Testis (tissue), 3 donors: ENCODE measurements around the gene PPP2R1A. TPM values are rescaled to one million over a fixed set of nuclear protein-coding genes. Genes with fewer than 3 reads are reported as not detected.
A peak's percentile ranks its signal among the peaks of the same experiment; 100 is the strongest.

ENCODE experiments used
- DNase-seq: peaks from one replicate; pipeline ENCODE4 v3.0.0-alpha.2; 2019
- H3K27ac ChIP-seq, 2 donors: fragments of 200-600 bp; sonication (generic); one replicate each; pipeline ENCODE4 v1.5.1; 2019
- H3K27me3 ChIP-seq: fragments of 200-600 bp; sonication (generic); one replicate; pipeline ENCODE4 v1.5.1; 2019
- H3K36me3 ChIP-seq: fragments of 200-600 bp; sonication (generic); one replicate; pipeline ENCODE4 v1.5.1; 2017; ENCODE audit warnings: low read depth; ENCODE audit errors: missing control alignments
- H3K4me1 ChIP-seq: fragments of 200-600 bp; sonication (generic); one replicate; pipeline ENCODE4 v1.5.1; 2019
- H3K4me3 ChIP-seq, 2 donors: fragments of 200-600 bp; sonication (generic); one replicate each; pipeline ENCODE4 v1.5.1; 2017 to 2019
- H3K9me3 ChIP-seq: fragments of 200-600 bp; sonication (generic); one replicate; pipeline ENCODE4 v1.5.1; 2017
- CTCF ChIP-seq, 3 experiments: fragments of 450-650 bp in 2 of 3; fragments of 200-600 bp in 1 of 3; sonication (generic) in 1 of 3; IDR thresholded peaks; one replicate each; pipeline ENCODE4 v1.5.1; 2016 to 2019; ENCODE audit warnings: antibody characterized with exemption in 3 of 3, mild to moderate bottlenecking in 2 of 3, moderate library complexity in 1 of 3
- POLR2A ChIP-seq: fragments of 450-650 bp; IDR thresholded peaks from one replicate; pipeline ENCODE4 v1.6.1; 2017; ENCODE audit warnings: antibody characterized with exemption, mild to moderate bottlenecking, moderate library complexity
- WGBS, 2 donors: methylation state at CpG; one replicate each; pipeline ENCODE4 v1.1.5; 2018; 5-methylcytosine and 5-hydroxymethylcytosine counted together
- intact Hi-C: fragments of 100-400 bp; cut with DNase I; formaldehyde crosslinking; loops from one replicate; pipeline ENCODE4 v1.15.1; 2023; ENCODE audit warnings: low total_unique reads
- polyA plus RNA-seq: library from polyadenylated mRNA; stranded (reverse); fragments of 350-450 nt; fragmentation: Illumina TruSeq; extraction: RNeasy Lipid Tissue Mini Kit (QIAGEN cat#74804); gene quantifications from one replicate; pipeline ENCODE4 v1.2.3, GENCODE V29; 2014; ENCODE audit warnings: low read depth, low replicate concordance; ENCODE audit not compliant: insufficient read depth
- total RNA-seq, 2 donors: library from RNA; depleted of rRNA; stranded (reverse); fragments of >200 nt; gene quantifications; one replicate each; pipeline ENCODE4 v1.2.3, GENCODE V29; 2016

Gene PPP2R1A
- total and polyA plus RNA-seq, 3 donors from 2014 or later = 181 to 289 (median 262) TPM

- H3K27me3 ChIP-seq = no peaks in the 10 kb centered on the region
- H3K27ac ChIP-seq = no peak overlapping the region
- no peak for TF ChIP-seq CTCF (IDR thresholded peaks at IDR 0.05)
- no peak for TF ChIP-seq POLR2A
- no peak for DNase-seq
- H3K4me3 ChIP-seq = no peak overlapping the region
- H3K9me3 ChIP-seq = no peaks in the 10 kb centered on the region
- WGBS, 2 donors = 79 to 84% methylated on average over 10 of the region's 10 CpGs
- intact Hi-C loops = no loop called here
- H3K4me1 ChIP-seq = peaks cover 11% of the 10 kb centered on the region
- H3K36me3 ChIP-seq = no peaks in the 10 kb centered on the region
These were observed 37.5 kb downstream of the PPP2R1A start for GRCh38 chr19:52227196-52227940.

- peaks cover 11% of the 10 kb centered on the region for H3K4me1 ChIP-seq
- H3K27me3 ChIP-seq = no peaks in the 10 kb centered on the region
- DNase-seq = no peak
- TF ChIP-seq CTCF (IDR thresholded peaks at IDR 0.05) (no peak), POLR2A (no peak)
- H3K9me3 ChIP-seq = no peaks in the 10 kb centered on the region
- no peak overlapping the region for H3K4me3 ChIP-seq
- WGBS, 2 donors = 86% methylated on average over 5 of the region's 5 CpGs
- no peak overlapping the region for H3K27ac ChIP-seq
- H3K36me3 ChIP-seq = no peaks in the 10 kb centered on the region
- intact Hi-C loops = no loop called here
These were observed 38.1 kb downstream of the PPP2R1A start for GRCh38 chr19:52227980-52228379.

- no peaks in the 10 kb centered on the region for H3K9me3 ChIP-seq
- no peaks in the 10 kb centered on the region for H3K27me3 ChIP-seq
- DNase-seq = no peak
- H3K4me3 ChIP-seq = no peak overlapping the region
- H3K36me3 ChIP-seq = no peaks in the 10 kb centered on the region
- H3K4me1 ChIP-seq = peaks cover 11% of the 10 kb centered on the region
- TF ChIP-seq POLR2A = no peak
- TF ChIP-seq CTCF (IDR thresholded peaks at IDR 0.05) = no peak
- H3K27ac ChIP-seq = no peak overlapping the region
- 86 to 87% methylated on average over 6 of the region's 6 CpGs for WGBS, 2 donors
- intact Hi-C loops = no loop called here
These were observed 39.7 kb downstream of the PPP2R1A start for GRCh38 chr19:52229524-52229923.

- Histone ChIP-seq H3K9me3 (no peaks in the 10 kb centered on the region), H3K36me3 (no peaks in the 10 kb centered on the region), H3K4me3 (no peak overlapping the region), H3K27ac (peak overlapping the region in 1 of 2 donors; percentile 15), H3K27me3 (no peaks in the 10 kb centered on the region), H3K4me1 (peaks cover 11% of the 10 kb centered on the region)
- no peak for DNase-seq
- 63 to 67% methylated on average over 1 of the region's 1 CpG for WGBS, 2 donors
- TF ChIP-seq CTCF (IDR thresholded peaks at IDR 0.05) = no peak
- TF ChIP-seq POLR2A = no peak
- intact Hi-C loops = loop anchor here (10.0 kb wide), 1 partner anchor 96 kb away; the partner anchor contains the start of gene ZNF616
These were observed 40.8 kb downstream of the PPP2R1A start for GRCh38 chr19:52230685-52231084.
